HG03558 (cell line): ENCODE data around the gene APPBP2.
"Not testable (repeated sequence)": the region's sequence is repeated elsewhere in the genome, so short reads cannot be mapped to it uniquely, and the experiment has no call there.

Experiments used
- ATAC-seq: cut with Tn5 transposase; IDR thresholded peaks from one replicate; pipeline ENCODE4 v1.9.1; 2021; ENCODE audit warnings: moderate number of reproducible peaks; ENCODE audit not compliant: unreplicated experiment; ENCODE audit errors: extremely low read depth

Gene APPBP2

DNA sequence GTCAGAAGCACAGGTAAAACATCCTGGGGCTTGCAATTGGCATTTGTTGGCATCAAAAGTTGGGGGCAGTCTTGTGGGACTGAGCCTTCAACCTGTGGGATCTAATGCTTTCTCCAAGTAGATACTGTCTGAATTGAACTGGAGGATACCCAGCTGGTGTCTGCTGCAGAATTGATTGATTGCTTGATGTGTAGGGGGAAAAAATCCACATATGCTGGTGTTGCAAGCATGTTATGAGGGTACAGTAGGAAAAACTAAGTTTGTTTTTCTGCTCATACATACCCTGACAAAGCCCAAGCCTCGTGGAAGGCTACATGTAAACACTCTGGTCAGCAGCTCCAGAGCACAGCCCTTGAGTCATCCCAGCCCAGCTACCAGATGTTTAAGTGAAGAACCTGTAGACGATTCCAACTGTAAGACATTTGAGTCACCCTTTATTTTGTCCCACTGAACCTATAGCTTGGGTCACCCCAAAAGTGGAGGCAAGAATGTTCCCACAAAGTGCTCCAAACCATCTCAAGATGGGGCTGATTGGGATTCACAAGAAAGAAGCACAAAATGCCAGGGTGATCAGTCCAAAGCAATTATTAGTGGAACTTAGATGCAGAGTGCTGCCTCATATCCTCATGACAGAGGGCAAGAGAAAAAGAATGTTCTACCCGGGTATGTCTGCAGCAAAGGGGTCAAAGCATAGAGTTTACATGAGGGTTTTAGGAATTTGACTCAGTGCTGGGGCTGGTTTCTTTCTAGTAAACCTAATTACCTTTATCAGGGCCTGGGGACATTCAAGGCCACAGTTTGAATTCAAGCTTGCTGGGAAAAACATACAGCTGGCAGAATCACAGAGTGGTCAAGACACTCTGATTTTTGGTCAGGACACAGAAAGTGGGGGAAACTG lies 9.6 kb upstream of the APPBP2 start:
- ATAC-seq: no peak

DNA sequence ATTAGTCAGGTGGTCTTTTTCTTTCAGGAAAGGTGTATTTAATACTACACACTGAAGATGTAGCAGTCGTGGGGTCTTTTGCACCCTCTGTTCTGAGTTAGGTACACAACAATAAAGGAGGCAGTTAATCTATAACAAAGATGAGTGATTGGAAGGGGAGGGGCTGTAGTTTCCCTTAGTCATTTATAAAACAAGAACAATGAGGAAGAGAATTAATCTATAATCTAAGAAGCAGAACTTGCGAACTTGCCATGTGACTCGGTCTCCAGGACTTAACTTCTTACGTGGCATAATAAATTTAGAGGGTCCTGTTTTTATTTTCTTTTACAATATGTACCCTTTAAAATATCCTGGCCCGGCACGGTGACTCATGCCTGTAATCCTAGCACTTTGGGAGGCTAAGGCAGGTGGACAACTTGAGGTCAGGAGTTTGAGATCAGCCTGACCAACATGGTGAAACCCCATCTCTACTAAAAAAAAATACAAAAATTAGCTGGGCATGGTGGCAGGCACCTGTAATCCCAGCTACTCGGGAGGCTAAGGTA lies 8.6 kb upstream of the APPBP2 start:
- no peak for ATAC-seq

DNA sequence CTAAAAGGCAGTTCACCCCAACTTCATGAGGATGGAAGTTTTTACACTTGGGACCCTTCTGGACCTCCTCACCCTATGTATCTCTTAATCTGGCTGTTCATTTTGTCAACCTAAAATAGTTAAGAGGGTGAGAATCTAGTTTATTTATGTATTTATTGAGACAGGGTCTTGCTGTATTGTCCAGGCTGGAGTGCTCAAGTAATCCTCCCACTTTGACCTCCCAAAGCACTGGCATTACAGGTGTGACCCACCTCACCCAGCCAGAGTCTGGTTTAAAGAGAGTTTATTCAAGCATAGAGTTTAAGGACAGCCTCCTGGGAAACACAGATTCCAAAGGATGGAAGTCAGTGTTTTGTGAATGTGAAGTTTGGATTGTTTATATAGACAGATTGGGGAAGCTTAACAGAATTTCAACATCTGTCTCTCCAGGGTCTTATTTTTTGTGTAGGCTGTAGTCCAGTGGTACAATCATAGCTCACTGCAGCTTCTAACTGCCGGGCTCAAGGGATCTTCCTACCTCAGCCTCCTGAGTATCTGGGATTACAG lies 8.0 kb upstream of the APPBP2 start:
- no peak for ATAC-seq

DNA sequence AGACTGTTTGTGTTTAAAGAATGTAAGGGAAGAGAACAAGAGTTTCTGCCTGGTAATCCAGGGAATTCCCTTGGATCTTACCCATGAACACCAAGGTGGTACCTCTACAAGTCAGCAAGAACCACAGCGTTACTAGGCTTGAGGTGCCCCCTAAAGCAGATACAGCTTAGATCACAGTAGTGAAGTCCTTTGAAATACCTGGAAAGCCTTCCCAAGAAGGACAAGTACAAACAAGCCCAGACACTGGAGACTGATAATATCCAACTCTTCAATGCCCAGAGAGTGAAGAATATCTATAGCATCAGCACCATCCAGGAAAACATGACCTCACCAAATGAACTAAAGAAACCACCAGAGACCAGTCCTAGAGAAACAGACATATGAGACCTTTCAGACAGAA lies 3.8 kb upstream of the APPBP2 start:
- ATAC-seq: no peak

GRCh38 chr17:60528828-60529227 lies 2.8 kb upstream of the APPBP2 start:
- no peak for ATAC-seq

DNA sequence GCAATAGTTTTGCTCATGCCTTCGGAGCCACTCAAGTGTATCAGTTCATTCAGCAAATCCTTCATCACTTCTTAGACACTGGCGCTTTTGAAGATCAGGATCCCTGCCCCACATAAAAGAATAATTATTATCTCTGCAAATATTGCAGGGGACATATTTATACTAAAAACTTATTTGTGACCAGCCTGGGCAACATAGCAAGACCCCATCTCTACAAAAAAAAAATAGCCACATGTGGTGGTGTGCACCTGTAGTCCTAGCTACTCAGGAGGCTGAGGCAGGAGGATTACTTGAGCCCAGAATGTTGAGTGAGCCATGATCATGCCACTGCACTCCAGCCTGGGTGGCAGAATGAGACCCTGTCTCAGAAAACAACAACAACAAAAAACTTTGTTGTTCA lies 1.7 kb upstream of the APPBP2 start:
- no peak for ATAC-seq

- ATAC-seq: no peak
Observed at GRCh38 chr17:60526726-60527125, 684 bp upstream of the APPBP2 start.

GRCh38 chr17:60525328-60525684 lies 736 bp downstream of the APPBP2 start:
- no peak for ATAC-seq

GRCh38 chr17:60524463-60525327 lies 1.3 kb downstream of the APPBP2 start:
- ATAC-seq: no peak

- no peak for ATAC-seq
Observed at GRCh38 chr17:60523822-60524221, 2.2 kb downstream of the APPBP2 start.

DNA sequence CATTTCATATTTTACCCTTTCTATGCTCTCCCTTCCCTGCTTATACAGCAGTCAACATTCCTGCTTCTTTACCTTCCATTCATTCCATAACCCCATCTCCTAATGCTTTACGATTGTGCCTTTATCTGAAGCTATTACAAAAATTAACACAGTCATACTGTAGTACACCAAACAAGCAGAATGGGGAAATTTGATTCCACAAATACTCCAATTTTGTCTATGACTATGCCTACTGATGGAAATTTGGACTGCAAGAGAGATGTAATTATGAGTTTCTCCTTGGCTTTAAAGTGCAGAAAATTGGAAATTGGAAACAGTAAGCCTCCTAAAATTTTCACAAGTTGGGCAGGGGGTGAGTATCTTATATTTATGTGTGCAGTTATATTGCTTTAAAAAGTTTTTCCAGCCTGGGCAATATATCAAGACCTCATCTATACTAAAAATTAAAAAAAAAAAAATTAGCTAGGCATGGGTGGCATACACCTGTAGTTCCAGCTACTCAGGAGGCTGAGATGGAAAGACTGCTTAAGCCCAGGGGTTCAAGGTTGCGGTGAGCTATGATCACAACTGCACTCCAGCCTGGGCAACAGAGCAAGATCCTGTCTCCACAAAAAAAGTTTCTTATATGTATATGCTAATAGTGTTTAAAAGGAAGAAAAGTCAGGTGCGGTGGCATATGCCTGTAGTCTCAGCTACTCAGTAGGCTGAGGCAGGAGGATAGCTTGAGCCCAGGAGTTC lies 3.0 kb downstream of the APPBP2 start:
- no peak for ATAC-seq

DNA sequence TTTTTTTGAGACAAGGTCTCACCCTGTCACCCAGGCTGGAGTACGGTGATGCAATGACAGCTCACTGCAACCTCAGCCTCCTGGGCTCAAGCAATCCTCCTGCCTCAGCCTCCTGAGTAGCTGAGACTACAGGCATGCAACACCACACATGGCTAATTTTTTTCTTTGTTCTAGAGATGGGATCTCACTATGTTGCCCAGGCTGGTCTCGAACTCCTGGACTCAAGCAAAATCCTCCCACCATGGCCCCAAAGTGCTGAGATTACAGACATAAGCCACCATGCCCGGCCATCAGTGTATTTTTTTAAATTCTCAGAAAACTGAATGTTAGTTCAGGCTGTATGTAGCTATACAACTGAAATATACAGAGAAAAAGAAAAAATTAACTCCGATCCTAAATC lies 6.2 kb downstream of the APPBP2 start:
- no peak for ATAC-seq

DNA sequence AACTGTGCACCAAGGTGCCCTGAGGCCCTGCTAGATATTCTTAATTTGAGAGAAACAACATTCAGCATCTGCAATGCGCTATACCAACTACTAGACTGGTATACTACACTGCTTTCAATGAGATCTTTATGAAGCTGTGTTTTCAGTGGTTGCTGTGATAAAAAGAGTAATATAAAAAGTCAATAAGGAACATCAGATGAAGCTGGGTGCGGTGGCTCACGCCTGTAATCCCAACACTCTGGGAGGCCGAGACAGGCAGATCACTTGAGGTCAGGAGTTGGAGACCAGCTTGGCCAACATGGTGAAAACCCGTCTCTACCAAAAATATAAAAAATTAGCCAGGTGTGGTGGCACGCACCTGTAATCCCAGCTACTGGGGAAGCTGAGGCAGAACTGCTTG lies 10.4 kb downstream of the APPBP2 start:
- ATAC-seq: not testable (repeated sequence)

DNA sequence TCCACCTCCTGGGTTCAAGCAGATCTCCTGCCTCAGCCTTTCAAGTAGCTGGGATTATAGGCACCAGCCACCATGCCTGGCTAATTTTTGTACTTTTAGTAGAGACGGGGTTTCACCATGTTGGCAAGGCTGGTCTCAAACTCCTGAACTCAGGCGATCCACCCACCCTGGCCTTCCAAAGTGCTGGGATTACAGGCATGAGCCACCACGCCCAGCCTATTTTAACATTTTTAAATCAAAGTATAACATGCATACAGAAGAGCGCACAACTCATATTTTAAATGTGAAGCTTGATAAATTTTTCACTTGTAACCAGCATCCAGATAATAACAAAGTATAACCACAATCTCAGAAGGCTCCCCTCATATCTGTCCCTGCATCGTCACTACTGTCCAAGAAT lies 10.8 kb downstream of the APPBP2 start:
- ATAC-seq: not testable (repeated sequence)

GRCh38 chr17:60514500-60514899 lies 11.5 kb downstream of the APPBP2 start:
- no peak for ATAC-seq

- no peak for ATAC-seq
Observed at GRCh38 chr17:60514053-60514452, 12.0 kb downstream of the APPBP2 start.

DNA sequence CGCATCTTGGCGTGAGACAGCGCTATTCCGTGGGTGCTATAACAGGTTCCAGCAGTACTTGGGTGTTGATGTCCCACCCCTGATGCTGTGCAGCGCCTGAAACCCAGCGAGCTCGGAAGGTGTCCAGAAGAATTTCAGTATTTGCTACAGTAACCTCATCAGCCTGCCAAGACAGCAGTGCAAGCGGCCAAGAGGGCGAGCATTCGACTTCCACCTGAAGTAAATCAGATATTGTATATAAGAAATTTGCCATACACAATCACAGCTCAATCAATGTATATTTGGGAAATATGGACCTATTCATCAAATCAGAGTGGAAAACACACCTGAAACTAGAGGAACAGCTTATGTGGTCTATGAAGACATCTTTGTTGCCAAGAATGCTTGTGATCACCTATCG lies 13.0 kb downstream of the APPBP2 start:
- ATAC-seq: no peak

GRCh38 chr17:60510723-60511122 lies 15.3 kb downstream of the APPBP2 start:
- ATAC-seq: no peak

GRCh38 chr17:60510031-60510430 lies 16.0 kb downstream of the APPBP2 start:
- no peak for ATAC-seq

GRCh38 chr17:60508384-60508980 lies 17.6 kb downstream of the APPBP2 start:
- no peak for ATAC-seq
